GM18867 (cell line): Measurements from ENCODE around the gene P2RY8.

Experiments
- ATAC-seq: cut with Tn5 transposase; IDR thresholded peaks from one replicate; pipeline ENCODE4 v1.9.1; 2021; ENCODE audit warnings: mild to moderate bottlenecking, moderate library complexity; ENCODE audit not compliant: unreplicated experiment

P2RY8 gene

DNA sequence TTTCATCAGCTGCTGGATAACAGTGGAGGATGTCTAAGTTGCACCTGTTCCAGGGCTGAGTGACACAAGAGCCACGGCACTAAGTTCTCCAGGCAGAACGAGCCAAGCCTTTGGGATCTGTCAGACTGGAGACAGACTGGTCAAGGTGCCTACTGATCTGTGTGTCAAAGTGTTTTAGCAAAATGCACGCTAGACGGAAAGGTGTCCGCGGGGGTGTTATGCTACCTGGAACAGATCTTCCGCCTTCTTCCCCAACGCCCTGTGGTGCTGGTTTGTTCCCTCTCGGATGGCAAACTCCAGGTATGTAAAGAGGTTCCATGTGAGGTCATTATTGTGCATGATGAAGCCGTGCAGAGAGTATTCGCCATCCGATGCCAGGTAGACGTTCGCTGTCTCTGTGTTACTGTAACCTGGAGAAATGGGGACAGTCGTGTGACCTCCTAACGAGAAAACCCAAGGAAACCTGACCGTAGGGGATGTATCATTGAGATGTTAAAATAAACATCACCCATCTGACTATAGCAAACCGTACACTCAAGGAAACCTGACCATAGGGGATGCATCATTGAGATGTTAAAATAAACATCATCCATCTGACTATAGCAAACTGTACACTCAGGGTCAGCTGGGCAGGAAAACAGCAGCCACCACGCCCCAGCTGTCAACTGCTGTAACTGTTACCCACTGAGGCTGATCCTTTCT is 115.4 kb downstream of the P2RY8 start:
- ATAC-seq: no peak

GRCh38 chrX:1420371-1420770 is 116.6 kb downstream of the P2RY8 start:
- ATAC-seq: no peak

DNA sequence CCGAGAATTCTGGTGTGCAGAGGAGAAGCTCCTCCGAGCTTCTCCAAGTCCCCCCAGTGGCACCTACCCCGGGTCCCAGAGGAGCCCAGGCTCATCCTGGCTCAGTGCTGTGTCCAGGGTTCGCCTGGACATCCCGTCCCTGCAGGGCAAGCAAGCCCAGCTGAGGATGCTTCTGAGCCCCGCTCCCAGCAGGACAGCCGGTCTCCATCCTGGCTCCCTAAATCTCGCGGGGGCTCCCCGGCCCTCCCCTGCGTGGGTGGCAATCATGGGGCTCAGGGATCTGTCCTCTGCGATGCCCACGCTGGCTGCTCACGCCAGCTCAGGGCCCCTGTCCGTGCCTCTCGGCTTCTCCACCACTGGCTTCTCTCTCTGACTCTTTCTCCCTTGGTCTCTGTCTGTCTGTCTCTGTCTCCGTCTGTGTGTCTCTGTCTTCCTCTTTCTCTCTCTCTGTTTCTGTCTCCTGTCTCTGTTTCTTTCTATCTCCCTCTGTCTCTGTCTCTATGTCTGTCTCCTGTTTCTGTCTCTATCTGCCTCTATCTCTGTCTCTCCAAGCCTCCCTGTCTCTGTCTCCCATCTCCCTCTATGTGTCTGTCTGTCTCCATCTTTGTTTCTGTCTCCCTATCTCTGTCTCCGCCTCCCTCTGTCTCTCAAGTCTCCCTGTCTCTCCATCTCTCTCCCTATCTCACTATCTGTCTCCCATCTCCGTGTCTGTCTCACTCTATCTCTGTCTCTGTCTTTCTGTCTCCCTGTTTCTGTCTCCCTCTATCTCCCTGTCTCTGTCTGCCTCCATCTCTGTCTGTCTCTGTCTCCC is 117.2 kb downstream of the P2RY8 start:
- no peak for ATAC-seq

DNA sequence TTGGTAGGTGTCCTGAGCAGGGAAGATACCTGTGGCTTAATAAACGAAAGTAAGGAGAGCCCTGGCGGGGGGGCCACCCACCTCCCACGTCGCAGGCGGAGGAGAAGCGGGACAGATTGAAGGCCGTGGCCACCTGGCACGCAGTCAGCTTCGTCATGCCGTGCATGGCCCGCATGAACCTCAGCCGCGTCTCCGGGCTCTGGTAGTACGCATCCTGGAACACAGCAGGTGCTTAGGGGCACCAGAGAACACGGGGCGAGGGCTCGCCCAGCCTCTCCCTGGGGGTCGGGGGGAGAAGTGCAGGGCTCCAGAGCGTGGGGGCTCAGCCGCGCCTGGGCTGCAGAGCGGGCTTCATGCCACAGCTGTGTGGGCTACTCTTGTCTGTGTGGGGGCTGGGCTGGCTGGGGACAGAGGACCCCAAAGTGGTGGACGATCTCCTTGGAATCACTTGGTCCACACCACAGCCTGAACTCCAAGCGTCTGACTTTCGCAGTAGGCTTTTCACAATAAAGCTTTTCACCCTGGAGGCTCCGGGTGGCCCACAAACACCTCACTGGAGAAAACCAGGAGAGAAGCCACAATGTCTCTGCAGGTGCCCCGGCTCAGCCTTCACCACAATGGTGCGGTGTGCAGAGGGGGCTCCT is 118.0 kb downstream of the P2RY8 start:
- ATAC-seq: no peak

- no peak for ATAC-seq
Observed at GRCh38 chrX:1417921-1418771, 118.8 kb downstream of the P2RY8 start.

GRCh38 chrX:1416965-1417760 is 119.8 kb downstream of the P2RY8 start:
- no peak for ATAC-seq

DNA sequence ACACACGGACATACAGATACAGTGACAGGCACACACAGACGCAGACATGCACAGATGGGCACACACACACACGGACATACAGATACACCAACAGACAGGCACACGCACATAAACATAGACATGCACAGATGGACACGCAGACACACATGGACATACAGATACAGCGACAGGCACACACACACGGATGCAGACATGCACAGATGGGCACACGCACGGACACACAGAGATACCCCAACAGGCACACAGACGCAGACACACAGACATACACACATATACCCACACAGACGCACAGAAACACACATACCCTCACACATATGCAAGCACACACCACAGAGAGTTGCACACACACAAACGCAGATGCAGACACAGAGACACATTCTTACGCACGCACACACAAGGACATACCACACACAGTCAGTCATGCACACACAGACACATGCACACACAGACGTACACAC is 120.6 kb downstream of the P2RY8 start:
- ATAC-seq: no peak
